Astrocyte of the cerebellum (primary cell): Measurements from ENCODE around the gene HDGFL2.

Experiments used
- DNase-seq: peaks from one replicate; pipeline ENCODE4 v3.0.0-alpha.2; 2011; ENCODE audit warnings: low read depth
- H3K4me3 ChIP-seq: 2 replicates; pipeline ENCODE4 v1.5.1; 2011; ENCODE audit warnings: mild to moderate bottlenecking, low read depth, low read length, moderate library complexity
- in situ Hi-C: cut with HindIII; loops from 2 replicates; pipeline ENCODE4 v1.10.0; 2017; ENCODE audit warnings: low sequenced_read_pairs
- TF ChIP-seq, protein P1 (sequence below): IDR thresholded peaks from 2 replicates; pipeline ENCODE4 v1.5.1; 2012; ENCODE audit warnings: low read length, low read depth, moderate library complexity, mild to moderate bottlenecking; ENCODE audit errors: missing control alignments

The HDGFL2 gene

DNA sequence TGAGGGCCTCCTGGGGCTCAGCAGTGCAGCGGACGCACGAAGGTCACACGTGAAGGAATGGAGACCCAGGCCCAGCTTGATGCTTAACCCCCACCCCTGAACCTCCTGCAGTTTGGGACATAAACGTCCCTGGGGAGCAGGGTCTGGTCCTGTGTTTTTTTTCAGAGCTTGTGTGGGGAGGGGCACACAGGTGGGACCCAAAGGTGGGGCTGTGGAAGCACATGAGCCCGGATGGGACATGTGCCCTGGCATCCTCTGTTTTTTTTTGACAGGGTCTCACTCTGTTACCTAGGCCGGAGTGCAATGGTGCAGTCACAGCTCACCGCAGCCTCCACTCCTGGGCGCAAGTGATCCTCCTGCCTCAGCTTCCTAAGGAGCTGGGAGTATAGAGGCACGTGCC, 35.0 kb upstream of the HDGFL2 start:
- H3K4me3 ChIP-seq, result no peak overlapping the region
- DNase-seq, result no peak
- in situ Hi-C loops, result no loop called here
- TF ChIP-seq, protein P1, sequence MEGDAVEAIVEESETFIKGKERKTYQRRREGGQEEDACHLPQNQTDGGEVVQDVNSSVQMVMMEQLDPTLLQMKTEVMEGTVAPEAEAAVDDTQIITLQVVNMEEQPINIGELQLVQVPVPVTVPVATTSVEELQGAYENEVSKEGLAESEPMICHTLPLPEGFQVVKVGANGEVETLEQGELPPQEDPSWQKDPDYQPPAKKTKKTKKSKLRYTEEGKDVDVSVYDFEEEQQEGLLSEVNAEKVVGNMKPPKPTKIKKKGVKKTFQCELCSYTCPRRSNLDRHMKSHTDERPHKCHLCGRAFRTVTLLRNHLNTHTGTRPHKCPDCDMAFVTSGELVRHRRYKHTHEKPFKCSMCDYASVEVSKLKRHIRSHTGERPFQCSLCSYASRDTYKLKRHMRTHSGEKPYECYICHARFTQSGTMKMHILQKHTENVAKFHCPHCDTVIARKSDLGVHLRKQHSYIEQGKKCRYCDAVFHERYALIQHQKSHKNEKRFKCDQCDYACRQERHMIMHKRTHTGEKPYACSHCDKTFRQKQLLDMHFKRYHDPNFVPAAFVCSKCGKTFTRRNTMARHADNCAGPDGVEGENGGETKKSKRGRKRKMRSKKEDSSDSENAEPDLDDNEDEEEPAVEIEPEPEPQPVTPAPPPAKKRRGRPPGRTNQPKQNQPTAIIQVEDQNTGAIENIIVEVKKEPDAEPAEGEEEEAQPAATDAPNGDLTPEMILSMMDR, result no peak

GRCh38 chr19:4439243-4439642, 32.9 kb upstream of the HDGFL2 start:
- DNase-seq, result no peak
- in situ Hi-C loops, result no loop called here
- TF ChIP-seq, protein P1, result no peak
- H3K4me3 ChIP-seq, result no peak overlapping the region

DNA sequence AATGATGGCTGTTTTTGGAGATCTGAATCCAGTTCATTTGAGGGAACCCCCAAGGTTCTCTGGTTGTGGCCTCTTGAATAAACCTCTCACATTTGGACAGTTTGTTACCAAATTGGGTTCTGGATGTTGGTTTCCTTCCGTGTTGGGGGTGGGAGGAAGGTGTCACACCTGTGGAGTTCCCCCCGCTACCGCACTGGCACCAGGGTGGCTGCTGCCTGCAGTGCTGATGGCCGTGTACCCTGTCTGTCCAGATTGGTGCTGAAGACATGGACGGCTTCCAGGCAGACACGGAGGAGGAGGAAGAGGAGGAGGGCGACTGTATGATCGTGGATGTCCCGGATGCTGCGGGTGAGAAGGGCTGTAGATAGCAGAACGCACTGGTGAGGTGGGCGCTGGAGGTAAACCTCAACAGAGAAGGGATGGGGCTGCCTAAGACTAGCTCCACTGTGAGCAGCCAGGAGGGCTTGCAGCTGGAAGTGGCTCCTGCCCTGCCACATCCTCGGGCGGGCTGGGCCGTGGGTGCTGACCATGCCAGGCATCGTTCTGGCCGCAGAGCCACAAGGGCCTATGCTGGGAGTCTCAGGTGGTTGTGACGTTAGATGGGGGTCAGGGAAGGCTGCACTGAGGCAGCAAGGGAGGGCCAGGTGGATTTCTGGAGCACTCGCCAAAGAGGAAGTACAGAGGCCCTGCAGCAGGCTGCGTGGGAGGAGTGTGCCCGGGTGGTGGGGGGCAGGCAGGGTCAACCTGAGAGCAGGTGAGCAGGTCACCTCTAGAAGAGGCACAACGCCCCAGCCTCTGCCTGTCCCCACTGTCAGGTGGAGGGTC, 29.9 kb upstream of the HDGFL2 start:
- in situ Hi-C loops, result no loop called here
- TF ChIP-seq, protein P1, result no peak
- DNase-seq, result no peak
- H3K4me3 ChIP-seq, result no peak overlapping the region

DNA sequence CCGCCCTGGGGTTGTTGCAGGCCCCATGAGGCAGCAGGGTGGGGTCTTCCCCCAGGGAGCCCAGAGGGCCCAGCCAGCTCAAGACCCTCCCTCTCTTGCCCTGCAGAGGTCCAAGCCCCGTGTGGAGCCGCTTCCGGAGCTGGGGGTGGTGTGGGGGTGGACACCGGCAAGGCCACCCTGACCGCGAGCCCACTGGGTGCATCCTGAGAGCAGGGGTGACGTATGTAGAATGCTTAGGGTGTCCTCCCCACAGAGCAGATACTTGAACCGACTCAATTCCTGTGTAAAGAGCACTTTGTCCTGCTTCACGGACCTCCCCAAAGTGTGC, 29.3 kb upstream of the HDGFL2 start:
- TF ChIP-seq, protein P1, result no peak
- in situ Hi-C loops, result no loop called here
- H3K4me3 ChIP-seq, result no peak overlapping the region
- no peak for DNase-seq

DNA sequence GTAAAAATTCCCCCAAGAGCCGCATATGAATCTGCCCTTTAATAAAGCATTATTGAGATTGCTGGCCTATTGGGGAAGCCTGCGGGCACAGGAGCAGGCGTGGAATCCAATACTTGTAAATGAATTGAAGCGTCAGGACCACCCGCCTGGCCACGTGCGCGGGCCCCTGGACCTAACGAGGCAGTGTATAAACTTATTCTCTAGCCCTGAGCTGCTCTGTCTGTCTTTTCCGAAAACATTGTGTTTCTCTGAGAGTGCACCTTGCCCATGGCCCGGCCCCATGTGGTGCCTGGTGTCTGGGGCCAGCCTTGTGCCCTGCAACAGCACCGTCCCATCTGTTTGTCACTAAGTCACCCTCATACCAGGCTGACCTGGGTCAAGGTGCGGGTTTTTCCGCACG, 28.9 kb upstream of the HDGFL2 start:
- in situ Hi-C loops, result no loop called here
- DNase-seq, result no peak
- no peak overlapping the region for H3K4me3 ChIP-seq
- TF ChIP-seq, protein P1, result no peak

GRCh38 chr19:4443966-4444764, 27.9 kb upstream of the HDGFL2 start:
- in situ Hi-C loops, result no loop called here

More at GRCh38 chr19:4443966-4444764, 27.9 kb upstream of the HDGFL2 start:
- TF ChIP-seq, protein P1, result no peak
- H3K4me3 ChIP-seq, result no peak overlapping the region
- DNase-seq, result no peak
